HG03196 (cell line): ENCODE results near the gene IFT25.

Experiments used
- ATAC-seq: cut with Tn5 transposase; IDR thresholded peaks from one replicate; pipeline ENCODE4 v1.9.1; 2021; ENCODE audit not compliant: unreplicated experiment

IFT25 gene

DNA sequence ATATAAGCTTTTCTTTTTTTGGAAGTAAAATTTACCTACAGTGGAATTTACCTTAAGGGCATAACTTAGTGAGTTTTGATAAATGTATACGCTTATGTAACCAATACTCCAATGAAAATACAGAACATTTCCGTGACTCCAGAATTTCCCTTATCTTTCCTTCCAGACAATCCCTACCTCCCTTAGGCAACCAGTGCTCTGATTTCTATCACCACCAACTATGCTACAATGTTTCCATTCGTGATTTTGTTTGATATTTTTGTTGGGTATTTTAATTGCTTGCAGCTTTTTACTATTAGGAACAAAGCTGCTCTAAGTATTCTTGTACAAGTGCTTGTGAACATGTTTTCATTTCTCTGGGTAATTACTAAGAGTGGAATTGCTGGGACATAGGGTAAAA is 14.6 kb downstream of the IFT25 start:
- no peak for ATAC-seq

DNA sequence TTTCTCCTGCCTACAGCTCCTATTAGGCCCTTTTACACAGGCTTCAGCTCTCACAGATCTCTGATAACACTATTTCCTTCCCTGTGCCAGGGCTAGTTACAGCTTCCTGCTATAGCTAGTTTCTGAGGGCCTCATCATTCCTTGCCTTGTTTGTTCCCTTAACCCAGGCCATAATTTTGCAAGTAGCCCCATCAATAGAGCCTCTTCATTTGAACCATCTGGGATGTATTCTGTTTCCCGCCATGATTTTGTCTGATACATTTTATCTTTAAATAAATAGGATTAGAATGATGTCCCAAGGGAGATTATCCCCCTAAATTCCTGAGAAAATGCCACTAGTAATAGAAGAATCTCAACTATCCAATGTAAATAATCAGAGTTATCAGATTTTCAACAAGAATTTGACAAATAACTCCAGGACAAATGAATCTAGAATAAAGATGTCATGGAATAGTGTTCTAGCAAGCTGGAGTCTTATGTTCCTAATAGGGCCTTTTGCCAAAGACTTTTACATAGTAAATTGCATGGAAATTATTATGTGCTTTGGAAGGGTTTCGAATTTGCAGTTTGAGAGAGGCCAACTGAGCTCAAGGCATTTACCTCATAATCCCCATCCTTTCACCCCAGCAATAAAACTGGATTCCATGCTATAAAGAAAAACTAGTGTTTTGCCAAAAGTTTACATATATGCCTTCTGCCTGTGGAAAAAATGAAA is 16.1 kb downstream of the IFT25 start:
- no peak for ATAC-seq

DNA sequence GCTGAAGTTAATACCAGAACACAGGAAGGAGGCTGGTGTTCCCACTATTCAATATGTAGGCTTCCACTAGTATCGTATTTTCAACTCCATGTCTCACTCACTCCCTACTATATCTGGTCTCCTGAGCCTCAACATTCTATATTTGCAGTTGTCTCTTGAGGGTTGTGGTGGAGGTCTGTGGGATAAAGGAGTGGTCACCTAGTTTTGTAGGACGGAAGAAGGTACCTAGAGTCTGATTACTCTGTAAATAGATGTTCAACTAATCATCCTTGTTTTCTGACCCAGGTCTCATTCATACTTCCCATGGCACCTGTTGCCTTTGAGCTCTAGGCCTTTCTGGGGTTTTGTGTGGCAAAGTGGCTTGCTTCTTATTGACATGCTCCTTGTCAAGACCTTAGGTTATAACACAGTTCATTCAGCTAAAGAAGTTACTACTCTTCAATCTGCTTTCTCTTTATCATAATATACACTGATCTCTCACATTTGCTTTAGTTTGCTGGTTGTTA is 18.1 kb downstream of the IFT25 start:
- ATAC-seq, result no peak

DNA sequence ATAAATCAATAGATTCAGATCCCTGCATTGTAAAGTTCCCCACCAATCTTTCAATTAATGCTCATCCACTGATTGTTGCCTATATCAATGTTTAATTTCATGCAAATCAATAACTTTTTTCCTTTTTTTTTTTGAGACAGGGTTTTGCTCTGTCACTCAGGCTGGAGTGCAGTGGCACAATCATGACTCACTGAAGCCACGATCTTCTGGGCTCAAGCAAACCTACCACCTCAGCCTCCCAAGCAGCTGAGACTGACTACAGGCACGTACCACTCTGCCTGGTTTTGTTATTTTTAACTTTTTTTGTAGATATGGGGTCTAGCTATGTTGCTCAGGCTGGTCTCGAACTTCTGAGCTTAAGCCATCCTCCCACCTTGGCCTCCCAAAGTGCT is 25.8 kb downstream of the IFT25 start:
- no peak for ATAC-seq

DNA sequence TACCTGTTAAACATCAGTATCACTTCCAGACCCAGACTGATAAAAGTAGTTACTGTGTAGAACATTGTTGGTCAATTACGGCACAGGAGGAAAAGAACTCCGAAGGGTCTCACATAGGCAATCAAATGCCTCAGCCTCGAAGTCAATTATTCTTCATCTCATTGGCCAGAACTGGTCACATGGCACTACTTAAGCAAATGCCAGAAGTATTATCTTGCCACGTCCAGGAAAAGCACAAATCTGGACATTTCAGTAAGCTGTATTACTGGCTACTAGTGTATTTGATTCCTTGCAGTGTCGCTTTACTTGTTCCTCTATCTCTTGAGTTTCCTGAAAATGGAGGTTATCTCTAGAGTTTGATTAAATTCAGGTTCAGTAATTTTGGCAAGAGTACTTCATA is 27.2 kb downstream of the IFT25 start:
- ATAC-seq, result no peak

DNA sequence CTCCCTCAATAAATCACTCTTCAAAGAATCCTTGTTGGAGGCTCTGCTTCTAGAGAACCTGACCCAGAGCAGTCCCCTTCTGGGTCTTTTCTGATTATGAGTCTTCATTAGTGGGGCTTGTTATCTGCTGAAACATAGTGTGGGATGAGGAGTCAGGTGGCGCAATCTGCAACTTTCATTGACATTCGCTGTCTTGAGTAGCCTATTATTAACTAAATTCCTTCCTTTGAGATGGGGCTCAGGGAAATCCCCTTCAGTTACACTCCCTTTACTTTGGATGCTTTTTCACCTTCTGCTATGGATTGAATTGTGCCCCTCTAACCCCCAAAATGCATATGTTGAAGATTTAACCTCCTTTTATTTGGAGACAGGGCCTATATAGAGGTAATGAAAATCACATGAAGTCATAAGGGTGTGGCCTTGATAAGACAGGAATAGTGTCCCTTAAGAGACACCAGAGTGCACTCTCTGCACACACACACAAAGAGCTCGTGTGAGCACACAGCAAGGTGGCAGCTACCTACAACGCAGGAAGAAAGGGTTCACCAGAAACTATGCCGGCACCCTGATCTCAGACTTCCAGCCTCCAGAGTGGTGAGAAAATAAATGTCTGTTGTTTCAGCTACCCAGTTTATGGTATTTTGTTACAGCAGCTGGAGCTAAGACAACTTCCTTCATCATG is 32.0 kb downstream of the IFT25 start:
- ATAC-seq, result no peak

DNA sequence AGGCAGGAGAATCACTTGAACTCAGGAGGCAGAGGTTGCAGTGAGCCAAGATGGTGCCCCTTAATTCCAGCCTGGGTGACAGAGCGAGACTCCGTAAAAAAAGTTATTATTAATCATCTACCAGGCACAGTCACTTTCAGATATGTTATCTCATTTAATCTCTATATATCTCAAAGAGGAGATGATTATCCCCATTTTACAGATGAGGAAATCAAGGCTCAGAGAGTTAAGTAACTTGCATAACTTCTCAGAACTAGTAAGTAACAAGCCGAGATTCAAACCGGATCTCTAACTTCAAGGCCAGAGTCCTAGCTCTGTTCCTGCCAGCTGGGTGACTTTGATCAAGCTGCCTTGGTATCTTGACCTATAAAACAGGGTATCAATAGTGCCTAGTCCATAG is 34.1 kb downstream of the IFT25 start:
- ATAC-seq, result no peak

DNA sequence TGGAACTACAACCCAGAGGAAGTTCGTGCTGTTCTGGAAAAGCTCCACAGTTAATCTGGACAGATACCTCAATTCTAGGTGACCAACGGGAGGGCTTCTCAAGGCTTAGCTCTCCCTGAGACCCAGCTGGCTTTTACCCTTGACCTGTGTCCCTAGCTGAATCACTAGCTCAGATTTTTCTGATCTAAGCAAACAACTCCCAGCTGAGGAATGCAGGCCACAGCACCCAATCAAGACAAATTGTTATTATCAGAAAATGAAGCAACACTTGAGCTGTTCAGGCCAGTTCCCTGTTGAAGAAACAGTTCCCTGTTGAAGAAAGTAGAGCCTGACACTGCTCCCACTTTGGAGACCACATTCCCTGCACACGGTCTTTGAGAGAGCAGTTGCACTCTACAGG is 35.6 kb downstream of the IFT25 start:
- ATAC-seq, result no peak

DNA sequence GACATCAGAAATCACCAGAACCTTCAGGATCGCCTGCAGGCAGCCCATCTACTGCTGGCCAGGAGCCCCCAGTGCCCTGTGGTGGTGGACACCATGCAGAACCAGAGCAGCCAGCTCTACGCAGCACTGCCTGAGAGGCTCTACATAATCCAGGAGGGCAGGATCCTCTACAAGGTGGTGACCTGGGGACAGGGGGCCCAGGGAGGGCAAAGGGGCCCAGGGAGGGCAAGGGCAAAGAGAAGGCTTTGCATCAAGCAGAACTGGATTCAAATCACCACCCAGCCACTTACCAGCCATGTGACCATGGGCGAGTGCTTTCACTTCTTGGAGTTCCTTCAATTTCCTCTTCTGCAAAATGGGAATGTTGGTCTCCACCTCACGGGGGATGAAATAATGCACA is 39.4 kb downstream of the IFT25 start:
- ATAC-seq, result no peak

DNA sequence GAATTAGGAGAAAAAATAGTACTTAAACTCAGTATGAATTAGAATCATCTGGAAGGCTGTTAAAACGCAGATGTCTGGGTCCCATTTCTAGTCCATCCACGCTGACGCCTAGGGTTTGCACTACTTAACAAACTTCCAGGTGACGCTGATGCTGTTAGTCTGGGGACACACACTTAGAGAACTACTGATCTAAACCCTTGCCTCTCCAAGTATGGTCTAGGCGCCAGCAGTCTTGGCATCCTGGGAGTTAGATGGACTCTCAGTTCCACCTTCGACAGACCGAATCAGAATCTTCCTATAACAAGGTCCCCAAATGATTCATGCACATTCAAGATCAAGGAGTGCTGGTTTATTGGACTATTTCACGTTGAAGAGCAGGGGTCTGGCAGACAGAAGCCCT is 40.0 kb downstream of the IFT25 start:
- no peak for ATAC-seq

DNA sequence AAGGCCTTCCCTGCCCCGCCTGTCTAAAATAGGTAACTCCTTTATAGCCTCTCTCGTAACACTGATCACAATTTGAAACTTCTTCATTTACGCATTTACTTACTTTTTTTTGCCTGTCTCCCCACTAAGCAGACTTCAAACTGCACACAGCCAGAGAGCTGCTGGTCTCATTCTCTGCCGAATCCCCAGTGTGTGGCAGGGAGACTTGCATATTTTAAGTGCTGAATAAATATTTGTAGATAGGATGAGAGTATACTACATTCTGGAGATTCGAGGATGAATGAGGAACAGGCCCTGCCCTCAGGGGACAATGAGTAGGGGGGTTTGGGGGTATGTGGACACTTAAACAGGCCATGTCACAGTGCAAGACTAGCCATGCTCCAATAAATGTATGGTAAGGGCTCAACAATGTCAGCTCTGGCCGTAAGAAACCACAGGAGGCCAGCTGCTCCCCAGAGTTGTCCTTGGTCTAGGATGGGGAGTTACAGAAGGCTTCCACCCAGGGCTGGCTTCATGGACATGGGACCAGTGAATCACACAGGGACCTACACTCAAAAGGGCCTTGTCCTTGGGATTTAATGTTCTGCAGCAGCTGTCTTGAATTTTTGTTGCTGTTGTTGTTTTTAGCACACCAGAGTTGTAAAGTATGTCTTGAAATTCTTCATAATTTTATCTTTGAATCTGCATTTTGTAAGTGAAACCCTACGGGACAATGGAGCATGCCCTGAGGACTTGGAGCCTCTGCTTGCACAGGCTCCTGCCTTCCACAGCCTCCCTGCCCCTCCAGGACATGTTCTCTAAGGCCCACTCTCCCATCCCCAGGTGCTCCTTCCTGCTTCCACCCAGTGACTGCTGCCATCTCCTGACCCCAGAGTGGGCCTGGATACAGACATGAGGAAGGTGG is 43.0 kb downstream of the IFT25 start:
- no peak for ATAC-seq

DNA sequence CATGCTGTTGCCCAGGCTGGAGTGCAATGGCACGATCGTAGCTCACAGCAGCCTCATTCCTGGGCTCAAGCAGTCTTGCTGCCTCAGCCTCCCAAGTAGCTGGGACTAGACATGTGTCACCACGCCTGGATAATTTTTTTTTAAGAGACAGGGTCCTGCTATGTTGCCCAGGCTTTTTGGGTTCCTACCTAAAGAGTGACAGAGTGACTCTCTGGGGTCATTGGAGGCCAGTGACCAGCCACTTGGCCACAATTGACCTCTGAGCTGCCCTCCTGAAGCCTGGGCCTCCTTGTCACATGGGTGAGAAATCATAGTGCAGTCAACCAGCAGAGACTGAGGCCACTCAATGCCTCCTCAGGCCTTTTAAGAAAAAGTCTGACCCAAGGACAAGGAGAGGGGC is 45.8 kb downstream of the IFT25 start:
- no peak for ATAC-seq

DNA sequence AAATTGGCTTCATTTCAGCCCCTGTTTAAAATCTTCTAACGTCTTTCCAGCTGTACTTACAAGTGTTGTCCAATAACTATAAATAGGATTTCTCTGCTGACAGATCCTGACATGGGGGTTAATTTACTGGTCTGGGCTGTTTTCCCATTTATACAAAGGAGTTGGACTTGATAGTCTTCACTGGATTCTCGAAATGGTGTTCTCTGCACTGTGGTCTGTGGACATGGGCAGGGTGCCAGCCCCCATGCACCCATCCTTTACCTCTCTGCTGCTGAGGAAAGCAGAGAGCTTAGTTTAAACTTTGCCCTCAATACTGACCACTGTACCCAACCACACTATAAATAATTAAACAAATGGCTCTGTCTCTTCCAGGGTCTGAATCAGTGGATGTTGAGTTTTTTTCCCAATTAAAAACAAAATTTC is 46.3 kb downstream of the IFT25 start:
- ATAC-seq, result no peak

DNA sequence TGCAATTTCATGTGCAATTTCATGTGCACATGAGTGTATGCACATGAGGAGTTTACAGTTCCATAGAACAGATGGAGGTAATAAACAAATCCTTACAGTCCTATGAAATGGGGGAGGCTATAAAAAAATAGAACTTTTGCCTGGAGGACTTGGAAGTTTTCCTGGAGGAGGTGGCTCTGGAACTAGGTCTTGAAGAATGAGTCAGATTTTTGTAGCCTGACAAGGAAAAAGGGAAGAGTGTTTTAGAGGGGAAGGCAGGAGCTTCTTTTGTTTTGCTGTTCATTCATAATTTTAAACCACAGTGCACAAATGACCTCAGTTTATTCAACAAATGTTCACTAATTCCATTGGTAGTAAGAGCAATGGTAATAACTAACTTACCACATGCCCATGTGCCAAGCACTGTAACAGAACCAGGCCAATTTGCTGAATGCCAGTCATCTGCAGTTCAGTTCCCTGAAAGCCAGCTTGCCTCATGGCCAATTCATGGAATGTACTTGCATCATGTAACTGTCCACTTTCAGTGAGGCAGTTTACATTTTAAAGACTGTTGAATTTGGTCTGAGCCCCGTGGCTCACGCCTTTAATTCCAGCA is 48.8 kb downstream of the IFT25 start:
- ATAC-seq, result no peak

DNA sequence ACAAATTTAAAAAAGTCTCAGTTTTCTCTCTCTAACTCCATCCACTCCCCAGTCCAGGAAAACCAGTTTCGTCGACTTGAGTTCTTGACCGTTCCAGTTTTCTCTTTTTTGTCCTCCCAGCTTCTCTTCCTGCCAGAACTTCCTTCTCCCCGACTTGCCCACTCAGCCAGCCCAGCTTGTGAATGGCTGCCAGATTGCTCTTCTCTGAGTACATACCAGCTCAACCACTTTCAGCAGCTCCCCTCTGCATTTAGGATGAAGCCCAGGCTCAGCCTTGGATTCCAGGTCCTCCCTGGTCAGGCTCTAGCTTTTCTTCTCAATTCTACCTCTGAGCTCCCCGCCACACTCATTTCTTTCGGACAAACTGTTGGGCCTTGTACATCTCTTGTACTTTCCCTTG is 50.1 kb downstream of the IFT25 start:
- no peak for ATAC-seq

DNA sequence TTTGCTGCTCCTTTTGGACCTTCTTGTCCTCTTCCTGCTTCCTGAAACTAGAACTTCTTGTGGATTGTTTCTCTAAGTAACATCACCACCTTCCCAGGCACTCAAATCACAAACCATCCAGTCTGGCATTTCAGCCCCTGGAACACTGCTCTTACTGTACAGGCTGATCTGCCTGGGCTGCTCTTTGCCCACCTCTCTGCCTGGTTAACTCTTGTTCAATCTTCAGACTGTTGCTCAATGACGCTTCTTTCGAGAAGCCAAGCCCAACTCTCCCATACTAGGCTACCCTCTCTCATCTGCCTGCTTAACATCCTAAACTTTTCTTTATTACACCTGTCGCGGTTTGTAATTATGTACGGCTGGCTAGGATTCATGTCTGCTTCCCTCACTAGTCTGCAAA is 50.9 kb downstream of the IFT25 start:
- ATAC-seq, result no peak

DNA sequence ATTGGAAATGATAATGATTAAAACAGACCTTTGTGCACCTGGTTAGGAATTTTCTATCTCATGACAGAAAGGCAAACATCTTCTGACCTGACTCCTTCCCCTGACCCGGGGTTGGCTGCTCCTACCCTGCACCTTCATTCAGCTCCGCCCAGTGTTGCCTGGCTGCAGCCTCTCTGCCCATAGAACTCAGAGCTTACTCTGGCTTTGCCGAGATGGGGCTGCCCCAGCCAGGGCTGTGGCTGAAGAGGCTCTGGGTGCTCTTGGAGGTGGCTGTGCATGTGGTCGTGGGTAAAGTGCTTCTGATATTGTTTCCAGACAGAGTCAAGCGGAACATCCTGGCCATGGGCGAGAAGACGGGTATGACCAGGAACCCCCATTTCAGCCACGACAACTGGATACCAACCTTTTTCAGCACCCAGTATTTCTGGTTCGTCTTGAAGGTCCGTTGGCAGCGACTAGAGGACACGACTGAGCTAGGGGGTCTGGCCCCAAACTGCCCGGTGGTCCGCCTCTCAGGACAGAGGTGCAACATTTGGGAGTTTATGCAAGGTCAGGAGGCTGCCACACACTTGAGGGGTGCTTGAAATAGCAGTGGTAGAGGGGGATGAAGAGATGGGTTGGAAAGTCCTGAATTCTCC is 51.4 kb downstream of the IFT25 start, which contains the start of gene DIO1:
Gene DIO1 (plus strand): TSS at position 189 of the 638 bp plus-strand sequence. CDS start 24 bp downstream, at position 213.
- no peak for ATAC-seq

DNA sequence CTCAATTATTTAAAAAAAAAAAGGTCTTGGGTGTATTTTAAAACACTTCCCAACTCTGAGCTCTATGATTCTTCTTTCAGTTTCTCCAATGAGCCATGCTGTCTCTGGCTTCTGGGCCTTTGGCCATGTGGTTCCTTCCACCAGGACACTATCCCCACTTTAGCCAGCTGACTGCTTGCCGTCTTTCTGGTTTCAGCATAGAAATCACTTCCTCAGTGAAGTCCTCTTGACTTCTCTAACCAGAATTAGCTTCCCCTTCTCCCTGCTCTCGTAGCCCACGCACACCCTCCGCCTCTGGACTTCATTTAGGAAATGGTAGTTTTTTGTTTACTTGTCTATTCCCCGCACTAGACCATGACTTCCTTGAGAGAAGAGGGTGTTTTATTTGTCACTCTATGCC is 52.6 kb downstream of the IFT25 start:
- no peak for ATAC-seq

DNA sequence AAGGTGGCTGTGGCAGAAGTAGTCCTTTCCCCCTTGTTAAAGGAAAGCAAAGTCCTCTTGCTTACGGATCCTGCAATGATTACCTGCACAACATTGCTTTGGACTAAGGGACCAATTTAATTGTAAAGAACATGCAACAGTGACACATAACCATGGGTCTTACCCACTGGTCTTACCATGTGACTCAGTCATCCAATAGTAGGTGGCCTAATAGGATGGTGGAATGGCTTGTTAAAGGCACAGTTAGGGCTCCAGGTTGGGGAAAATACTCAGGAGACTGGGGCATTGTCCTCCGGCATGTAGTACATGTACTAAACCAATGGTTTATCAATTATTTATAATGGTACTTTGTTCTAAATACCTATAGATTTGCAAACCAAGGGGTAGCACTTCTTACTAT is 53.8 kb downstream of the IFT25 start:
- ATAC-seq, result no peak

DNA sequence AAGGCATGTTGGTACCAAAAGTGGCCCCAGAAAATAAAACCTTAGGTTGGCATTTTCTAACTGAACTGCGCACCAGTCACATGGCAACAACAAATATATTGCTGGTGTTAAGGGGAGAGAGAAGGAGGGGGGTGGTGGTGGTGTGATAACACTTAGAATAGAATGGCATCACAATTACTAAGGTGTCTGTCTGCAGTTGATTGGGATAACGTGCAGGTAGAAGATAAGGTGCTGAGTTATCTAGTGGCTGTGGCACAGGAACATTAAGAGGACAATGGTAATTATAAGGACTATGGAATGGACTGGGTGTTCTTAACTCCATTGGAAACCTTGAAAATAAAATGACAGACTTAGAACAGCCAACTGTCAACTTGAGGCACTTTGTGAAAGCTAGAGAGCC is 54.5 kb downstream of the IFT25 start:
- no peak for ATAC-seq

DNA sequence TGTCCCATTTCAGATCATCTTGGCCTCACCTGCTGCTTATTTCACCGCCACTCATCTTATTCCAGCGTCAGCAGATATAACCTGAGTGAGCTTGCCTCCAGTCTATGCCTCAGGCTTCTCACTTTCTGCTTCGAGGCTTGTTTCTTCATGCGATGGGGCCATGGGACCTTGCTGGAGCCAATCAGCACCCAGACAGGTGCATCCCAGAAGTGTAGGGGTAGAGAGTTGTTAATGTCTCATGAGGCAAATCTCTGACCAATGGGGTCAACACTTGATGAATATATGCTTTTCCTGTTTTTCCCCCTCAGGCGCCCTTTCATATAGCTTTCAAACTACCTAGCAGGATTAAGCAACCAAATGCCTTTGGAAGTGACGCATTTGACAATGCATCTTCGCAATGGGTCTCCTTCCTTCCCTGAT is 55.0 kb downstream of the IFT25 start:
- no peak for ATAC-seq
